Endothelial cell of umbilical vein (primary cell): ENCODE data around the gene ATAD5. TPM values are rescaled to one million over a fixed set of nuclear protein-coding genes. Genes with fewer than 3 reads are reported as not detected.

Experiments
- BruUV-seq: library from RNA; stranded (reverse); fragments of 400-500 nt; replicated peaks from 2 replicates; lab custom pipeline; 2021; lab: Mats Ljungman, UMichigan
- CTCF ChIA-PET: fragments of 300-600, 350-600 bp; sonication (Branson Sonifier 250); formaldehyde crosslinking; loops from one replicate; lab custom pipeline; 2021; ENCODE audit warnings: antibody characterized with exemption, inconsistent platforms; lab: Charles Lee
- POLR2A ChIA-PET: fragments of 300-600, 350-600 bp; sonication (Branson Sonifier 250); formaldehyde crosslinking; loops from one replicate; lab custom pipeline; 2021; ENCODE audit warnings: antibody characterized with exemption, inconsistent platforms; lab: Charles Lee
- DNase-seq: peaks from one replicate; pipeline ENCODE4 v3.0.0-alpha.2; 2011; ENCODE audit warnings: low read depth, low spot score
- FAIRE-seq: peaks from 2 replicates; lab custom pipeline; 2011; peaks lifted over from hg19 to GRCh38; lab: Jason Lieb, UNC
- H2AFZ ChIP-seq: 2 replicates; pipeline ENCODE4 v1.6.0; 2012; ENCODE audit warnings: low read depth, low read length, control low read depth, inconsistent platforms
- H3K27ac ChIP-seq: 2 replicates; pipeline ENCODE4 v1.5.1; 2011; ENCODE audit warnings: low read depth, mild to moderate bottlenecking, control low read depth, low read length, moderate library complexity; ENCODE audit not compliant: insufficient read depth
- H3K27me3 ChIP-seq, 2 experiments: 2 replicates each; pipeline versions ENCODE4 v1.6.0 to v1.6.1; 2011; ENCODE audit warnings: low read length in 2 of 2, mixed read lengths in 1 of 2; ENCODE audit not compliant: control insufficient read depth in 2 of 2, insufficient read depth in 2 of 2
- H3K36me3 ChIP-seq, 2 experiments: 2 replicates in 1 of 2; 3 replicates in 1 of 2; pipeline ENCODE4 v1.5.1; 2011; ENCODE audit warnings: low read length in 2 of 2, mild to moderate bottlenecking in 1 of 2, moderate library complexity in 1 of 2; ENCODE audit not compliant: control insufficient read depth in 2 of 2, insufficient read depth in 2 of 2; ENCODE audit errors: extremely low read depth in 1 of 2
- H3K4me1 ChIP-seq: 3 replicates; pipeline ENCODE4 v1.5.1; 2011; ENCODE audit warnings: mild to moderate bottlenecking, low read length; ENCODE audit not compliant: control insufficient read depth, insufficient read depth; ENCODE audit errors: extremely low read depth
- H3K4me2 ChIP-seq: 2 replicates; pipeline ENCODE4 v1.6.1; 2011; ENCODE audit warnings: low read length, control low read depth, mixed read lengths; ENCODE audit not compliant: insufficient read depth
- H3K4me3 ChIP-seq, 3 experiments: fragments of 200-600 bp in 1 of 3; sonication (generic), shearing (Covaris generic) in 1 of 3; replicated peaks in 1 of 3; 2 replicates each; pipeline ENCODE4 v1.5.1; 2011 to 2016; ENCODE audit warnings: control low read depth in 3 of 3, low read length in 3 of 3, mild to moderate bottlenecking in 2 of 3, inconsistent platforms in 1 of 3, low read depth in 1 of 3, moderate library complexity in 1 of 3; ENCODE audit not compliant: insufficient read depth in 1 of 3
- H3K79me2 ChIP-seq: 2 replicates; pipeline ENCODE4 v1.6.0; 2012; ENCODE audit warnings: low read length, inconsistent platforms; ENCODE audit not compliant: control insufficient read depth, insufficient read depth
- H3K9ac ChIP-seq: replicated peaks from 2 replicates; pipeline ENCODE3; 2011; ENCODE audit warnings: low read length, control low read depth; ENCODE audit not compliant: insufficient read depth; ENCODE audit errors: extremely low read depth
- H3K9me1 ChIP-seq: replicated peaks from 3 replicates; pipeline ENCODE4 v1.6.0; 2011; ENCODE audit warnings: mild to moderate bottlenecking, low read length; ENCODE audit not compliant: control insufficient read depth, insufficient read depth; ENCODE audit errors: extremely low read depth
- H3K9me3 ChIP-seq: replicated peaks from 2 replicates; pipeline ENCODE4 v1.5.1; 2012; ENCODE audit warnings: low read length, inconsistent platforms; ENCODE audit not compliant: control insufficient read depth, insufficient read depth
- H4K20me1 ChIP-seq: replicated peaks from 2 replicates; pipeline ENCODE3; 2011; ENCODE audit warnings: mild to moderate bottlenecking, low read length; ENCODE audit not compliant: control insufficient read depth, insufficient read depth; ENCODE audit errors: extremely low read depth
- EZH2 ChIP-seq: IDR thresholded peaks from 2 replicates; pipeline ENCODE4 v1.6.1; 2012; ENCODE audit warnings: borderline replicate concordance, low read depth, mild to moderate bottlenecking, moderate library complexity, low read length, inconsistent platforms; ENCODE audit not compliant: severe bottlenecking
- FOS ChIP-seq: IDR thresholded peaks from 2 replicates; pipeline ENCODE4 v1.6.1; 2011; ENCODE audit warnings: mild to moderate bottlenecking, low read length, moderate library complexity, borderline replicate concordance; ENCODE audit not compliant: insufficient read depth
- GATA2 ChIP-seq: IDR thresholded peaks from 2 replicates; pipeline ENCODE4 v1.7.0; 2011; ENCODE audit warnings: low read depth, mild to moderate bottlenecking, moderate library complexity, mixed read lengths, low read length; ENCODE audit not compliant: insufficient read length, insufficient read depth
- JUN ChIP-seq: IDR thresholded peaks from 2 replicates; pipeline ENCODE4 v1.6.1; 2011; ENCODE audit warnings: borderline replicate concordance, low read depth; ENCODE audit not compliant: insufficient read length, insufficient read depth
- MYC ChIP-seq: IDR thresholded peaks from one replicate; pipeline ENCODE4 v1.6.1; 2011; ENCODE audit warnings: mild to moderate bottlenecking, low read depth, low read length
- POLR2A ChIP-seq: IDR thresholded peaks from 2 replicates; pipeline ENCODE4 v1.6.1; 2012; ENCODE audit warnings: low read depth, mild to moderate bottlenecking, control low read depth, low read length
- POLR2AphosphoS5 ChIP-seq: IDR thresholded peaks from 2 replicates; pipeline ENCODE4 v1.6.1; 2012; ENCODE audit warnings: low read depth, mild to moderate bottlenecking, control low read depth, low read length, moderate library complexity; ENCODE audit not compliant: insufficient read depth
- dilution Hi-C: fragments of 300-500 bp; cut with MboI; formaldehyde crosslinking; loops from one replicate; pipeline ENCODE4 v1.15.0; 2019; ENCODE audit warnings: low sequenced_read_pairs; ENCODE audit not compliant: extremely low pct_ligation_motif_present
- intact Hi-C: fragments of 100-400 bp; cut with micrococcal nuclease; formaldehyde crosslinking; loops from one replicate; pipeline ENCODE4 v1.10.0; 2022
- polyA plus RNA-seq, 4 experiments: library from polyadenylated mRNA; depleted of rRNA in 3 of 4; stranded (reverse) in 3 of 4; unstranded in 1 of 4; fragments of >200 nt; gene quantifications; 2 replicates each; pipeline versions ENCODE4 v1.2.1 to v1.2.3, GENCODE V29; 2011 to 2012; ENCODE audit warnings: missing spikeins in 1 of 4
- total RNA-seq: library from RNA; stranded (reverse); gene quantifications from 2 replicates; pipeline ENCODE4 v1.2.3, GENCODE V29; 2021
- TF ChIP-seq, protein P1 (sequence below): IDR thresholded peaks from 2 replicates; pipeline ENCODE4 v1.6.1; 2011; ENCODE audit not compliant: insufficient read depth, insufficient read length
- TF ChIP-seq, protein P2 (sequence below), 2 donors: IDR thresholded peaks; 1 replicate in 1 of 2; 2 replicates in 1 of 2; pipeline ENCODE4 v1.5.1; 2011; ENCODE audit warnings: low read length in 2 of 2, mild to moderate bottlenecking in 2 of 2, moderate library complexity in 2 of 2, control low read depth in 1 of 2, inconsistent platforms in 1 of 2, low read depth in 1 of 2; ENCODE audit not compliant: insufficient read depth in 1 of 2; ENCODE audit errors: extremely low read depth in 1 of 2

The ATAD5 gene
- total and polyA plus RNA-seq, 2 donors (not counting 3 experiments of a cell fraction or from before 2014, with no cell fraction given): 0.80 to 9.4 TPM

DNA sequence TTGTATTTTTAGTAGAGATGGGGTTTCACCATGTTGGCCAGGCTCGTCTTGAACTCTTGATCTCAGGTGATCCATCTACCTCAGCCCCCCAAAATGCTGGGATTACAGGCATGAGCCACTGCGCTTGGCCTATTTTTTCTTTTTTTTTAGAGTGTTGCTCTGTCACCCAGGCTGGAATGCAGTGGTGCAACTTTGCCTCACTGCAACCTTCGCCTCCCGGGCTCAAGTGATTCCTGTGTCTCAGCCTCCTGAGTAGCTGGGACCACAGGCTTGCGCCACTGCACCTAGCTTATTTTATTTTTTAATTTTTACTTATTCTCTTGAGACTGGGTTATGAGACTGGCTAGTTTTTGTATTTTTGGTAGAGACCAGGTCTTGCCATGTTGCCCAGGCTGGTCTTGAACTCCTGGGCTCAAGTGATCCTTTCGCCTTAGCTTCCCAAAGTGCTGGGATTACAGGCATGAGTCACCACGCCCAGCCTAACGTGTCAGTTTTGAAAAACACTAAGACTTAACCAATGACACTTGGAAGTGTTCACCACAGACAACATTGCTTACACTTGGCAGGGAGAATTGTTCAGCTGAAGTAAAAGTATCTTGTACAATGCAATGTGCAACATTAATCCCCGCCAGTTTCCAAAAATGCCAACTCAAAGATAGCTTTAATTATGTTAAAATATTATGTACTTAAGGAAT is 26.9 kb downstream of the ATAD5 start:
- DNase-seq (no peak), FAIRE-seq (no peak)
- TF ChIP-seq, protein P1, sequence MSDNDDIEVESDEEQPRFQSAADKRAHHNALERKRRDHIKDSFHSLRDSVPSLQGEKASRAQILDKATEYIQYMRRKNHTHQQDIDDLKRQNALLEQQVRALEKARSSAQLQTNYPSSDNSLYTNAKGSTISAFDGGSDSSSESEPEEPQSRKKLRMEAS: no peak
- TF ChIP-seq POLR2A (no peak), JUN (no peak), FOS (no peak), GATA2 (no peak), MYC (no peak), POLR2AphosphoS5 (no peak), EZH2 (no peak)
- TF ChIP-seq, protein P2, sequence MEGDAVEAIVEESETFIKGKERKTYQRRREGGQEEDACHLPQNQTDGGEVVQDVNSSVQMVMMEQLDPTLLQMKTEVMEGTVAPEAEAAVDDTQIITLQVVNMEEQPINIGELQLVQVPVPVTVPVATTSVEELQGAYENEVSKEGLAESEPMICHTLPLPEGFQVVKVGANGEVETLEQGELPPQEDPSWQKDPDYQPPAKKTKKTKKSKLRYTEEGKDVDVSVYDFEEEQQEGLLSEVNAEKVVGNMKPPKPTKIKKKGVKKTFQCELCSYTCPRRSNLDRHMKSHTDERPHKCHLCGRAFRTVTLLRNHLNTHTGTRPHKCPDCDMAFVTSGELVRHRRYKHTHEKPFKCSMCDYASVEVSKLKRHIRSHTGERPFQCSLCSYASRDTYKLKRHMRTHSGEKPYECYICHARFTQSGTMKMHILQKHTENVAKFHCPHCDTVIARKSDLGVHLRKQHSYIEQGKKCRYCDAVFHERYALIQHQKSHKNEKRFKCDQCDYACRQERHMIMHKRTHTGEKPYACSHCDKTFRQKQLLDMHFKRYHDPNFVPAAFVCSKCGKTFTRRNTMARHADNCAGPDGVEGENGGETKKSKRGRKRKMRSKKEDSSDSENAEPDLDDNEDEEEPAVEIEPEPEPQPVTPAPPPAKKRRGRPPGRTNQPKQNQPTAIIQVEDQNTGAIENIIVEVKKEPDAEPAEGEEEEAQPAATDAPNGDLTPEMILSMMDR (IDR thresholded peaks at IDR 0.05; ENCODE audit: extremely low read depth in 1 of 2, insufficient read depth in 1 of 2, low read depth in 1 of 2, low read length in 2 of 2): no peak
- Histone ChIP-seq H3K9ac (no peak overlapping the region), H3K4me1 (no peaks in the 10 kb centered on the region), H4K20me1 (no peaks in the 10 kb centered on the region), H3K79me2 (no peaks in the 10 kb centered on the region), H3K27ac (no peak overlapping the region), H3K27me3 (no peaks in the 10 kb centered on the region), H3K4me3 (no peak overlapping the region), H3K4me2 (no peak overlapping the region), H3K9me3 (no peaks in the 10 kb centered on the region), H3K36me3 (peaks cover 0 to 2% of the 10 kb centered on the region in 2 experiments), H3K9me1 (no peaks in the 10 kb centered on the region), H2AFZ (no peak overlapping the region)
- POLR2A ChIA-PET: no interaction called here
- dilution Hi-C loops: no loop called here
- CTCF ChIA-PET: no interaction called here
- BruUV-seq: no TSS peak
- intact Hi-C loops: no loop called here
